Measurements from ENCODE around the gene TCIRG1. TPM values are rescaled to one million over a fixed set of nuclear protein-coding genes. Genes with fewer than 3 reads are reported as not detected.

Gene TCIRG1
- total RNA-seq, 1 donor from 2014 or later: 230 TPM

DNA sequence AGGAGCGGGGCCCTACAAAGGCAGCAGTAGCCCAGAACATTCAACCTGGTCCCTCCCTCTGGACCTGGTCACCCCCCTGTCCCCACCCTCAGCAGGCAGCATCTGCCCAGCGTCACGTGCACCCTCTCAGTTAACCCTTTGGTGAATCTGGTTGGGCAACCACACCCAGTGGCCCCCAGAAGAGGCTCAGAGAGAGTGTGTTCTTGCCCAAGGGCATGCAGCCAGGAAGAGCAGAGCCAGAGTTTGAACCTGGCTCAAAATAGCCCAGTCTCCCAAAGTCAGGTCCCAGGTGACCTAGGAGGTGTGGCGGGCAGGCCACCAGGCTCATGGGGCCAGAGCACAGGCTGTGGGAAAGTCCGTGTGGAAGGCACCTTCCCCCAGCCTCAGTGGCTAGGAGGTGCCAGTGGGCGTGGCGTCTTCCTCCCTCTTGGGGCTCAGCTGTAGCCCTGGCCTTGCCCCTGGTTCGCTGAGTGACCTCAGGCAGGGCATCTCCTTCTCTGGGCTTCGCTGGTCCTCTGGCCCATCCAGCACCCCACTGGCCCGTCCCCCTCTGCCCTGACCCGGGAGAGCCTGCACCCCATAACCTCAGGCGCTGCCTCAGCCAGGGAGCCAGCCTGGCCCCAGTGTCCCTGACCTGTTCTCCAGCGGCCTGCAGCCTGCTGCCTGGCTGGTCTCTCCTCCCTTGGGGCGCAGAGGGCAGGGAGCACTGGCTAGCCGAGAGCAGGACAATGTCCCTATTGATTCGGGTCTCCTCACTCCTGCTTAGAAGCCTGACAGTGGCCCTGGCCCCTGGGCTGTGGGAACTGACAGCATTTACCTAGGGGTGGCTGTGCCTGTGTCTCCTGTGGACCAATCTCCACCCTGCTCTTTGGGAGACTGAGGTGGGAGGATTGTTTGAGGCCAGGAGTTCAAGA lies 21.7 kb upstream of the TCIRG1 start:
- intact Hi-C loops (cut with micrococcal nuclease): no loop called here

DNA sequence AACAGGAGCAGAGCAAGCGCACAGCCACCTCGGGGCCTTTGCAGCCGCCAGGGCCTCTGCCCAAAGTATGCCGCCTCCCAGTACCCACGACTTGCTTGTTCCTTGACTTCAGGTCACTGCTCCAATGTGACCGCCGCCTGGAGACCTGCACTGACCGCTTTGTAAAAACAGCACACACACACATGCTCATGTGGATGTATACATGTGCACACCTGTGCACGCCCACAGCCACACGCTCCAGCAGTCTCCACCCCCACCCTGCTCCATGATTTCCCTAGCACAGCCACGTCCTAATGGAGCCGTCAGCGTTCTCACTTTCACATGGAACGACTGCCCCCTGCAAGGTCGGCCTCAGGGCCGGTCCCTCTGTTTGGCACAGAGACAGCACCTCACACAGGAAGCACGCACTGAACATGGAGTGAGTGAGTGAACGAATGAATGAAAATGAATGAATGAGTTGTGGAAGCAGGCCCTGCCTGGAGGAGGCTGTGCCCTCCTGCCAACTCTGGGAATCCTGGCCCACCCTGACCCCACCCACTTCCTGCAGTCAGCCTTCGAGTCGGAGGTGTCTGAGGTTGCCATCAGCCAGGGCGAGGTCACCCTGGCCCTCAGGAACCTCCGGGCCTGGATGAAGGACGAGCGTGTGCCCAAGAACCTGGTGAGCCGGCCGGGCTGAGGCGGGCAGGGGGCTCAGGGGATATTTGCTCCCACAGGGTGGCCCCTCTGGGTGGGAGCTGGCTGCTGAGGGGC lies 20.7 kb upstream of the TCIRG1 start:
- intact Hi-C loops (cut with micrococcal nuclease): no loop called here

- intact Hi-C loops (cut with micrococcal nuclease): no loop called here
Measured at GRCh38 chr11:68018730-68019190, 20.1 kb upstream of the TCIRG1 start.

DNA sequence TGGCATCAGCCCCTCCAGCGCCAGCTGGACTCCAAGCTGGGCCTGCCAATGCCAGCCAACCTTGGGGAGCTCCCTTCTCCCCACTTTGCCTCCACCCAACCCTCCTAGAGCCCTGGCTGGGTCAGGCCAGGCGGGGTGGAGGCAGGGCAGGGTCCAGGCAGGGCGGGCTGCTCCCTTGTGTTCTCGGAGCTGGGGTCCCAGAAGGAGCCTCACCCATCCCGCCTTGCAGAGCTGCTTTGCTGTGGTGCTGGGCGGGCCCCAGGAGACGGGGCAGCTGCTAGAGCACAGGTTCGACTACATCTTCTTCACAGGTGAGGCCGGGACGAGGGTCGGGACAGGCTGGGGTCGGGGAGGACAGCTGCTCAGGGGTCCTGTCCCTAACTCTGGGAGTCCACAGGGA lies 19.3 kb upstream of the TCIRG1 start:
- intact Hi-C loops (cut with micrococcal nuclease): no loop called here

DNA sequence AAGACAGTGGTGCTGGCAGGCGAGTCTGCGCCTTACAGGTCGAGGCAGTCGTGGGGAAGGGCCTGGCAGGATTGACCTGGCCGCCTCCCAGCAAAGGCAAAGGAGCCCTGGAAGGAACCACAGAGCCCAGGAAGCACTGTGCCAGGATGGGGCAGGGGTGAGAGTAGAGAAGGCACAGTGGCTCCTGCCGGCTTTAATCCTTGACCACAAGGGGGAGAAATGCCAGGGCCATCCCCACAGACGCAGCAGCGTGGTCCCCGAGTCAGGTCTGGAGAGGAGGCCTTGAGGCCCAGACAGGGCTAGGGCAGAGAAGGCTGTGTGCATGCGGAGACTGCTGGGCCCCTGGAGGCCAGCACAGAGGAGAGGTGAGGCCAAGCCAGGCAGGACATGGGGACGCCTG lies 18.2 kb upstream of the TCIRG1 start:
- intact Hi-C loops (cut with micrococcal nuclease): no loop called here

DNA sequence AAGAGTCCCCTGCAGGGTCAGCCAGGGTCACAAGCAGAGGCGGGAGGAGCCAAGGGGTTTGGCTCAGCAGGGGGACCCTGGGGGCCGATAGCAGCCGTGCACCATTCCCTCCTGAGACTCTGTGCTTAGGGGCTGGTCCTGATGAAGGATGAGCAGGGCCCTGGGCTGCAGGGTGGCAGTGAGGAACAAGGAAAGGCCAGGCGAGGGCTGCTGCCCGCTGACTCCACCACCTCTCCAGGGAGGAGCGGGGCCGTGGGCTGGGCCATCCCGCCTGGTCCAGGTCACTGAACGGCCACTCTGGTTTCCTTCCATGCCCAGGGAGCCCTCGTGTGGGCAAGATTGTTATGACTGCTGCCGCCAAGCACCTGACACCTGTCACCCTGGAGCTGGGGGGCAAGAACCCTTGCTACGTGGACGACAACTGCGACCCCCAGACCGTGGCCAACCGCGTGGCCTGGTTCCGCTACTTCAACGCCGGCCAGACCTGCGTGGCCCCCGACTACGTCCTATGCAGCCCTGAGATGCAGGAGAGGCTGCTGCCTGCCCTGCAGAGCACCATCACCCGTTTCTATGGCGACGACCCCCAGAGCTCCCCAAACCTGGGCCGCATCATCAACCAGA lies 17.5 kb upstream of the TCIRG1 start:
- intact Hi-C loops (cut with micrococcal nuclease): no loop called here

- intact Hi-C loops (cut with micrococcal nuclease): no loop called here
Measured at GRCh38 chr11:68022531-68022930, 16.3 kb upstream of the TCIRG1 start.

- intact Hi-C loops (cut with micrococcal nuclease): no loop called here
Measured at GRCh38 chr11:68024508-68024907, 14.3 kb upstream of the TCIRG1 start.

- intact Hi-C loops (cut with micrococcal nuclease): no loop called here
Measured at GRCh38 chr11:68025047-68025446, 13.8 kb upstream of the TCIRG1 start.

- intact Hi-C loops (cut with micrococcal nuclease): no loop called here
Measured at GRCh38 chr11:68026391-68027105, 12.3 kb upstream of the TCIRG1 start.

DNA sequence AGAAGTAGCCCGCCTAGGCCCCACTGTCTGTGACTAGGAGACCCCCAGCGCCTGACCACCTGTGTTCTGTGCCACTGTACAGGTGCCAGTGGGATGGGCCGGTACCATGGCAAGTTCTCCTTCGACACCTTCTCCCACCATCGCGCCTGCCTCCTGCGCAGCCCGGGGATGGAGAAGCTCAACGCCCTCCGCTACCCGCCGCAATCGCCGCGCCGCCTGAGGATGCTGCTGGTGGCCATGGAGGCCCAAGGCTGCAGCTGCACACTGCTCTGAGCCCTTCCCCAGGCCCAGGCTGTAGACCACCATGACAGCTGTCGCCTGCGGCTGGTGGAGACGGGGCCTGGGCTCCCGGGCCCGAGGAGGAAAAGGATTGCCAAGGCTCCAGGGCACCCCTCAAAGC lies 11.2 kb upstream of the TCIRG1 start:
- intact Hi-C loops (cut with micrococcal nuclease): no loop called here

GRCh38 chr11:68028802-68029545 lies 9.9 kb upstream of the TCIRG1 start:
- intact Hi-C loops (cut with micrococcal nuclease): no loop called here

DNA sequence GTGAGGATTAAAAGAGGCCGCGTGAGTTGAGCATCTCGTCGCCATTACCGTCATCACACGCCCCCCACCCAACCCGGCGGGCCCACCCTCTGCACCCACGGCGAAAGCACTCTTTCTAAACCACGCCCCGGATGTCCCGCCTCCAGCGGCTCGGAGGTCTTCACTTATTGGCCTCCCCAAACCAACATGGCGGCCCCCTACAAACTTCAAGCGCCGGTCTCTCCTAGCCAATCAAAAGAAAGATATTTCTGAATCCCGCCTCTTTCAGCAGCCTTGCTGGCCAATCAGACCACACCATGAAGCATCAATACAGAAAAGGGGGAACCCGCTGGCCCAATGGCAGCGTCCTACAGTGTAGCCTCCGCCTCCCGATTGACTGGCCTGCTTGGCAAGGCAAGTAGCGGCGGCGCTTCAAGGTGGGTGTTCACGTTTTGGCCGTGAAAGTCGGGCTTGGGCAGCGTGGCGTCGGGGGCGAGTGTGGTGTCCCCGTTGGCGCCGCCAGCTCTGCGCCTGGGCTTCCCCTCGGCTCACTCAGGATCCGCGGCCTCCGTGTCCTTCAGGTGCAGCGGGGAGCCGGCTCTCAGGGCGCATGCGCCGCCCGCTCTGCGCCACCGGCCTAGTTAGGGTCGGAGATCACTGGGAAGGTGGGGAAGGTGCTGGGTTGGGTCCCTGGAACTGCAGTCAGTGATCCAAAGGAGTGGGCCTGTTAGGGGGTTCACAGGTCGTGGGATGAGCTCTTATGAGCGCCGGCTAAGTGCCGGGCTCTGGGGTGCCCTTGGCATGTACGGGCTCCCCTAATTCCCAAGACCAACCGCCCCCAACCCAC lies 8.3 kb upstream of the TCIRG1 start, which contains the start of gene NDUFS8:
Gene NDUFS8, plus strand, starts transcription at position 364 of the 826 bp plus-strand sequence. CDS start 1,471 bp downstream, outside the sequence.
- intact Hi-C loops (cut with micrococcal nuclease): loop anchor here (1.0 to 10.0 kb wide), 4 partner anchors 10 to 430 kb away; partner anchors contain the start of genes CHKA, KMT5B and PPP6R3

DNA sequence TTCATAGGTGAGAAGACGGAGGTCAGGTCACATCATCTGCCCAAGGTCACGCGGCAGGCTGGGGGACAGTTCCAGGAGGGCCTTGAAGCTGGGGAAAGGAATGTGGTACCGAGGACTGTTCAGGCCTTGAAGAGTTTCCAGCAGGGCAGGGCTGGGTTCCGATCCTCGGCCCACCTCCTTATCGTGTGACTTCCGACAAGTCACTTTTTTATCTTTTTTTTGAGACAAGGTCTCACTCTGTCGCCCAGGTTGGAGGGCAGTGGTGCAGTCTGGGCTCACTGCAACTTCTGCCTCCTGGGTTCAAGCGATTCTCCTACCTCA lies 7.7 kb upstream of the TCIRG1 start:
- intact Hi-C loops (cut with micrococcal nuclease): loop anchor here (2.0 to 10.0 kb wide), 2 partner anchors 90 to 184 kb away; partner anchors contain the start of genes CHKA and KMT5B

DNA sequence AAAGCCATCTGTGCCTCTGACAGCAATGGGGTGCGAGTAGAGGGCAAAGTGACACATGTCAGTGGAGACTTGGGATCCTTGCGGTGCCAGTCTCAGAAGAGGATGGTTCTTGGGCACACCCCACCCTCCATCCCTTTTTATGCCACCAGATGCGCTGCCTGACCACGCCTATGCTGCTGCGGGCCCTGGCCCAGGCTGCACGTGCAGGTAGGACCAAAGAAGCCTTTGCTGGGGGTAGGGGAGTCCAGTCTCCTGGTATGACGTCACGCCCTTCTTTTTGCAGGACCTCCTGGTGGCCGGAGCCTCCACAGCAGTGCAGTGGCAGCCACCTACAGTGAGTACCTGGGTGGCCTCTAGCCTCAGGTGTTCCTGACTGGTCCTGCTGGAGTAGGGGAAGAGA lies 6.8 kb upstream of the TCIRG1 start:
- intact Hi-C loops (cut with micrococcal nuclease): loop anchor here (10.0 kb wide), 1 partner anchor 183 kb away; the partner anchor contains the start of gene KMT5B

DNA sequence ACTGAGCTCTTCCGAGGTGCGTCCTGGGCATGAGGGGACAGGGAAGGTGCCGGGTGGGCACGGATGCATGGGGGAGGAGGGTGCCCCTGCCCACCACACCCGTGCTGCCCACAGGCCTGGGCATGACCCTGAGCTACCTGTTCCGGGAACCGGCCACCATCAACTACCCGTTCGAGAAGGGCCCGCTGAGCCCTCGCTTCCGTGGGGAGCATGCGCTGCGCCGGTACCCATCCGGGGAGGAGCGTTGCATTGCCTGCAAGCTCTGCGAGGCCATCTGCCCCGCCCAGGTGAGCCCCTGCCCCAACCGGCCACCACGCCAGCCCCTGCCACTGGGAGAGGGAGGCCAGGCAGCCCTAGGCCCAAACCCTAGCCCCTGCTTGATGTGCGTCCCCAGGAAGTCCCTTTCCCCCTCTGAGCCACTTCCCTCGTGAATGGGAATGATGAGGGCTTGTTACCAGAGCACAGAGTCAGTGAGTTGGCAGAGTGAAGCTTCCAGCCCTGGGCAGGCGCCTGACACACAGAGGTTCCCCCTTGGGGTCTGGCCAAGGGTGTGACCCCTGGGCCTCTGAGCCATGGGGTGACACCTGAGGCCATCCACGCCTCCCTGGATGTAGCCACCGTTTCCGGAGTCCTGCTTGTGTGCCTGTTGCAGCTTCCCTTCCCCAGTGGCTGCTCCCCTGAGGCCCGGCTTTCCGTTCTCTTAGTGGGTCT lies 5.7 kb upstream of the TCIRG1 start:
- intact Hi-C loops (cut with micrococcal nuclease): loop anchor here (10.0 kb wide), 1 partner anchor 182 kb away; the partner anchor contains the start of gene KMT5B

DNA sequence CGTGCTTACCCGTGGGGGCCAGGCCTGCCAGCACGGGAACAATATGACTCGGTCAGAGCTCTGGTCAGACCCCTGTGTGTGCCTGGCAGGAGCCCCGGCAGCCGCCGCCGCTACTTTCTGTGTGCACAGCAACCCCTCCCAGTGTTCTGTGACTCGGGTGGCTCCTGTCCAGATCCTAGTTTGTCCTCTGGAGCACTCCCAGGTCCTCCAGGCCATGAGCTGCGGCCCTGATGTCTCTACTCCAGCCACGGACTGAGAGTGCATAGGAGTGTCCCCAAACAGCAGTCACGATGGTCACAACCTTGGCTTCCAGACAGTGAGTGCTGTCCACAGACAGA lies 5.1 kb upstream of the TCIRG1 start:
- intact Hi-C loops (cut with micrococcal nuclease): loop anchor here (10.0 kb wide), 1 partner anchor 181 kb away; the partner anchor contains the start of gene KMT5B

- intact Hi-C loops (cut with micrococcal nuclease): loop anchor here (10.0 kb wide), 1 partner anchor 179 kb away; the partner anchor contains the start of gene KMT5B
Measured at GRCh38 chr11:68035266-68035876, 3.5 kb upstream of the TCIRG1 start.
